BJ (cell line): Measurements from ENCODE around the gene TRIM50. TPM values are rescaled to one million over a fixed set of nuclear protein-coding genes. Genes with fewer than 3 reads are reported as not detected.

ENCODE experiments used
- CTCF ChIA-PET: fragments of 350-600 bp; formaldehyde crosslinking; extraction: SDS; loops from one replicate; lab custom pipeline; 2021; ENCODE audit warnings: antibody characterized with exemption, inconsistent platforms; lab: Yijun Ruan, JAX
- POLR2A ChIA-PET: fragments of 300-600 bp; sonication (Branson Sonifier 250); formaldehyde crosslinking; extraction: SDS; loops from one replicate; lab custom pipeline; 2021; ENCODE audit warnings: antibody characterized with exemption; lab: Charles Lee
- DNase-seq: peaks from one replicate; pipeline ENCODE4 v3.0.0-alpha.2; 2011; ENCODE audit warnings: low read depth
- H3K27me3 ChIP-seq: 2 replicates; pipeline ENCODE4 v1.6.0; 2011; ENCODE audit warnings: low read length; ENCODE audit not compliant: control insufficient read depth, insufficient read depth
- H3K36me3 ChIP-seq: 2 replicates; pipeline ENCODE4 v1.5.1; 2011; ENCODE audit warnings: low read length; ENCODE audit not compliant: control insufficient read depth, insufficient read depth
- H3K4me3 ChIP-seq: 2 replicates; pipeline ENCODE4 v1.5.1; 2011; ENCODE audit warnings: low read depth, mild to moderate bottlenecking, control low read depth, low read length
- CTCF ChIP-seq: IDR thresholded peaks from 2 replicates; pipeline ENCODE4 v1.5.1; 2011; ENCODE audit warnings: low read depth, mild to moderate bottlenecking, control low read depth, inconsistent platforms, low read length, moderate library complexity; ENCODE audit not compliant: insufficient read depth
- polyA plus RNA-seq: library from polyadenylated mRNA; depleted of rRNA; stranded (reverse); fragments of >200 nt; gene quantifications from 2 replicates; pipeline ENCODE4 v1.2.3, GENCODE V29; 2011

Gene TRIM50
- polyA plus RNA-seq, 1 experiment = not detected

GRCh38 chr7:73349763-73350162 is 21.9 kb upstream of the TRIM50 start:
- Histone ChIP-seq H3K27me3 (no peaks in the 10 kb centered on the region; the same call in 1 of the 2 replicates), H3K36me3 (no peaks in the 10 kb centered on the region), H3K4me3 (no peak overlapping the region)
- ChIA-PET CTCF (interaction anchor here (1.7 to 1.9 kb wide), 2 partner anchors 7 to 25 kb away, joined by 4 to 5 read pairs; no protein-coding TSS in a partner anchor), POLR2A (no interaction called here)
- TF ChIP-seq CTCF = no peak
- DNase-seq = no peak

- ChIA-PET CTCF (interaction anchor here (6.9 kb wide), 1 partner anchor 107 kb away, joined by 58 read pairs; no protein-coding TSS in a partner anchor), POLR2A (no interaction called here)
- Histone ChIP-seq H3K27me3 (no peaks in the 10 kb centered on the region; the same call in 1 of the 2 replicates), H3K4me3 (no peak overlapping the region), H3K36me3 (no peaks in the 10 kb centered on the region)
- no peak for TF ChIP-seq CTCF
- DNase-seq = no peak
Measured at GRCh38 chr7:73345951-73346350, 18.1 kb upstream of the TRIM50 start.

DNA sequence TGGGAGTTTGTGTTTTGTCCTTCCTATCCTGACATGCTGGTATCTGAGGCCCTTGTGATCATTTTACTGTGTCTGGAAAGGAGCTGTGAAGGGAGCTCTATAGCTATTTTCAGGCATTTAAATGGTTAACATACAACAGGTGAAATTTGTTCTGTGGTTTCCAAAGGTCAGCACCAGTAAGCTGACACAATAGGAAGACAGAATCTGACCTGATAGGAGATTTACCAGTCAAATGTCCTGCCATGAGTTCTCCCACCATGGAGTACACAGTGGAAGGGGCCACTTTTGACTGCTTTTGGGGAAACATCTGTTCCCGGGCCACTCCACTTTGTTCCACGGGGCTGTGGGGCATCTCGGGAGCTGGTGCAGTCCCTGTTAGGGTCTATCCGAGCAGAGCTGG is 17.7 kb upstream of the TRIM50 start:
- CTCF ChIA-PET = interaction anchor here (6.9 kb wide), 1 partner anchor 107 kb away, joined by 58 read pairs; no protein-coding TSS in a partner anchor
- Histone ChIP-seq H3K27me3 (peaks cover 2% of the 10 kb centered on the region), H3K4me3 (no peak overlapping the region), H3K36me3 (no peaks in the 10 kb centered on the region)
- POLR2A ChIA-PET = no interaction called here
- TF ChIP-seq CTCF = no peak
- no peak for DNase-seq

DNA sequence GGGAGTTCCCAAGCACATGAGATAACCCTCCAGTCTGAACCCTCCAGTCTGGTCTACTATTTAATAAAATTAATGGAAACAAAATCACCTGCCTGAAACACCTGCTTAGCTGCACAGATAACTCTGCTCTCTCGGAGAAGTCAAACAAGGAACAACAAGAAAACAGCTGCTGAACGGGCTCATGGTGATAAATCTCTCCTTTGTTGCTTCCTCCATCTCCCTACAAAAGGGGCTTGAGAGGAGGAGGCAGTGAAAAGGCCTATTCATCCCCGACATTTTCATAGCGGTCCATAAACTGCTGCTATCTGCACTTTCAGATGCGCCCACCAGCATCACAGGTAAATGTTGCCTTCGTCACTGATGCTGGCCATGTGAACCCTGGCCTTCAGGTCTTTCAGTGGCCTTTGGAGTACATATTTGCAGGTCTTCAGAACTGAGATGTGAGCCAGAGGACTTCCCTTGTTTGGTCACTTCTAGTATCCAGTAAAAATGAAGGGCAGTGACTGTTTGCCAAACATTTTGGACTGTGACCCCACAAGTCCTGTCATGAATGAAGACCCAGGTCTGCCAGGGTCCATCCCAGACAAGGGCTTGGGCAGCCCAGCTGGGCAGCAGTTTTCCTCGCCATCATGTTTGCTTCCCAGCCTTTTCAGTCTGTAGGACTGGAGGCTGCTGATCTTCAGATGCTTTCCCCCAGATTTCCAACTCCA is 15.9 kb upstream of the TRIM50 start:
- DNase-seq = no peak
- ChIA-PET POLR2A (no interaction called here), CTCF (interaction anchor here (0.6 to 6.9 kb wide), 7 partner anchors 9 to 109 kb away, joined by 4 to 58 read pairs (median 9); no protein-coding TSS in a partner anchor)

More for the DNA sequence above, 15.9 kb upstream of the TRIM50 start:
- H3K4me3 ChIP-seq = no peak overlapping the region
- H3K27me3 ChIP-seq = peaks cover 4% of the 10 kb centered on the region
- TF ChIP-seq CTCF = no peak
- H3K36me3 ChIP-seq = no peaks in the 10 kb centered on the region
